H9 (cell line): Measurements from ENCODE around the gene NPAS3. TPM values are rescaled to one million over a fixed set of nuclear protein-coding genes. Genes with fewer than 3 reads are reported as not detected.

Experiments used
- DNase-seq: peaks from one replicate; pipeline ENCODE4 v3.0.0-alpha.2; 2017
- H2AFZ ChIP-seq: one replicate; pipeline ENCODE4 v1.6.1; 2013; ENCODE audit warnings: mild to moderate bottlenecking, low read length, control low read depth, moderate library complexity
- H2AK5ac ChIP-seq: 2 replicates; pipeline ENCODE4 v1.6.1; 2013; ENCODE audit warnings: low read length, control low read depth, mixed read lengths; ENCODE audit not compliant: insufficient read length
- H2BK120ac ChIP-seq: one replicate; pipeline ENCODE4 v1.6.1; 2013; ENCODE audit warnings: low read depth, mild to moderate bottlenecking, low read length, control low read depth, inconsistent platforms; ENCODE audit not compliant: poor library complexity, severe bottlenecking
- H2BK12ac ChIP-seq: 2 replicates; pipeline ENCODE4 v1.6.1; 2013; ENCODE audit warnings: low read length, control low read depth, mixed read lengths, low read depth; ENCODE audit not compliant: insufficient read length
- H2BK15ac ChIP-seq: 2 replicates; pipeline ENCODE4 v1.6.1; 2013; ENCODE audit warnings: low read depth, low read length, control low read depth
- H2BK20ac ChIP-seq: one replicate; pipeline ENCODE4 v1.6.1; 2013; ENCODE audit warnings: low read depth, mild to moderate bottlenecking, low read length, control low read depth, inconsistent platforms; ENCODE audit not compliant: poor library complexity, severe bottlenecking
- H2BK5ac ChIP-seq: 2 replicates; pipeline ENCODE4 v1.6.1; 2013; ENCODE audit warnings: low read length, control low read depth, mixed read lengths; ENCODE audit not compliant: insufficient read length
- H3K14ac ChIP-seq: 2 replicates; pipeline ENCODE4 v1.6.1; 2013; ENCODE audit warnings: low read length, control low read depth; ENCODE audit not compliant: insufficient read depth
- H3K18ac ChIP-seq: 2 replicates; pipeline ENCODE4 v1.6.1; 2013; ENCODE audit warnings: low read depth, mild to moderate bottlenecking, mixed read lengths, low read length, control low read depth; ENCODE audit not compliant: insufficient read length
- H3K23ac ChIP-seq: 2 replicates; pipeline ENCODE4 v1.6.1; 2013; ENCODE audit warnings: low read length, control low read depth, mixed read lengths, low read depth; ENCODE audit not compliant: insufficient read length
- H3K23me2 ChIP-seq: 2 replicates; pipeline ENCODE4 v1.6.1; 2013; ENCODE audit warnings: low read depth, mild to moderate bottlenecking, mixed read lengths, low read length, control low read depth; ENCODE audit not compliant: insufficient read length, poor library complexity, severe bottlenecking
- H3K27ac ChIP-seq: 2 replicates; pipeline ENCODE4 v1.5.1; 2013; ENCODE audit warnings: low read length, control low read depth, mixed read lengths, low read depth; ENCODE audit not compliant: insufficient read length
- H3K27me3 ChIP-seq: 2 replicates; pipeline ENCODE4 v1.6.1; 2013; ENCODE audit warnings: low read length, control low read depth, inconsistent platforms; ENCODE audit not compliant: insufficient read depth
- H3K4ac ChIP-seq: 2 replicates; pipeline ENCODE4 v1.6.1; 2013; ENCODE audit warnings: low read depth, mild to moderate bottlenecking, control low read depth, inconsistent platforms, low read length, moderate library complexity
- H3K4me1 ChIP-seq: 2 replicates; pipeline ENCODE4 v1.6.1; 2013; ENCODE audit warnings: low read length, control low read depth, inconsistent platforms; ENCODE audit not compliant: insufficient read depth
- H3K4me2 ChIP-seq: 2 replicates; pipeline ENCODE4 v1.6.1; 2013; ENCODE audit warnings: low read length, control low read depth, mixed read lengths; ENCODE audit not compliant: insufficient read length, insufficient read depth
- H3K56ac ChIP-seq: 2 replicates; pipeline ENCODE4 v1.6.1; 2013; ENCODE audit warnings: low read depth, mild to moderate bottlenecking, mixed read lengths, low read length, control low read depth; ENCODE audit not compliant: insufficient read length
- H3K79me1 ChIP-seq: 2 replicates; pipeline ENCODE4 v1.6.1; 2013; ENCODE audit warnings: low read depth, mild to moderate bottlenecking, moderate library complexity, low read length, control low read depth, inconsistent platforms; ENCODE audit not compliant: insufficient read depth, poor library complexity, severe bottlenecking
- H3K79me2 ChIP-seq: 2 replicates; pipeline ENCODE4 v1.6.1; 2013; ENCODE audit warnings: low read length, control low read depth, inconsistent platforms; ENCODE audit not compliant: insufficient read depth
- H3K9ac ChIP-seq: 2 replicates; pipeline ENCODE4 v1.6.1; 2013; ENCODE audit warnings: low read length, control low read depth, mixed read lengths; ENCODE audit not compliant: insufficient read length; ENCODE audit errors: extremely low read depth
- H3K9me3 ChIP-seq: one replicate; pipeline ENCODE4 v1.6.1; 2013; ENCODE audit warnings: low read depth, low read length, inconsistent platforms; ENCODE audit not compliant: control insufficient read depth
- H3T11ph ChIP-seq: one replicate; pipeline ENCODE4 v1.6.1; 2013; ENCODE audit warnings: mild to moderate bottlenecking, low read length, control low read depth, inconsistent platforms
- H4K20me1 ChIP-seq: one replicate; pipeline ENCODE4 v1.6.1; 2013; ENCODE audit not compliant: control insufficient read depth, insufficient read length, insufficient read depth
- H4K5ac ChIP-seq: 2 replicates; pipeline ENCODE4 v1.6.1; 2013; ENCODE audit warnings: low read depth, mild to moderate bottlenecking, mixed read lengths, low read length, control low read depth; ENCODE audit not compliant: insufficient read length
- H4K8ac ChIP-seq: replicated peaks from 2 replicates; pipeline ENCODE4 v1.6.1; 2013; ENCODE audit warnings: low read length, control low read depth, mixed read lengths, low read depth; ENCODE audit not compliant: insufficient read length
- H4K91ac ChIP-seq: 2 replicates; pipeline ENCODE4 v1.6.1; 2013; ENCODE audit warnings: low read depth, mild to moderate bottlenecking, moderate library complexity, mixed read lengths, low read length, control low read depth; ENCODE audit not compliant: insufficient read length
- H3K27ac Mint-ChIP-seq, 3 experiments: 2 replicates in 2 of 3; 3 replicates in 1 of 3; pipeline ENCODE4 v1.8.0; 2020 to 2021; ENCODE audit warnings: mixed read lengths in 3 of 3, mild to moderate bottlenecking in 1 of 3, moderate library complexity in 1 of 3
- H3K27me3 Mint-ChIP-seq: 2 replicates; pipeline ENCODE4 v1.8.0; 2021; ENCODE audit warnings: low read depth, mild to moderate bottlenecking, moderate library complexity, mixed read lengths
- H3K36me3 Mint-ChIP-seq, 3 experiments: 2 replicates in 2 of 3; 3 replicates in 1 of 3; pipeline ENCODE4 v1.8.0; 2020 to 2021; ENCODE audit warnings: low read depth in 3 of 3, mixed read lengths in 3 of 3; ENCODE audit not compliant: insufficient read depth in 1 of 3
- H3K4me1 Mint-ChIP-seq, 2 experiments: 2 replicates each; pipeline ENCODE4 v1.8.0; 2020; ENCODE audit warnings: mixed read lengths in 2 of 2
- H3K4me3 Mint-ChIP-seq, 2 experiments: 2 replicates in 1 of 2; 3 replicates in 1 of 2; pipeline ENCODE4 v1.8.0; 2020 to 2021; ENCODE audit warnings: mild to moderate bottlenecking in 2 of 2, mixed read lengths in 2 of 2, moderate library complexity in 1 of 2
- H3K9me3 Mint-ChIP-seq, 2 experiments: 2 replicates in 1 of 2; 3 replicates in 1 of 2; pipeline ENCODE4 v1.8.0; 2020; ENCODE audit warnings: mild to moderate bottlenecking in 2 of 2, mixed read lengths in 2 of 2, moderate library complexity in 1 of 2
- CTCF ChIP-seq: fragments of 200-600 bp; sonication (generic); conservative IDR thresholded peaks from 3 replicates; pipeline ENCODE4 v1.8.0; 2021; ENCODE audit warnings: antibody characterized with exemption, mild to moderate bottlenecking
- WGBS: extraction: QIAGEN DNeasy Blood & Tissue Kit; methylation state at CpG from one replicate; pipeline ENCODE4 v1.1.7; 2013; ENCODE audit warnings: missing lambda C conversion rate, low lambda C conversion rate, mixed read lengths; ENCODE audit not compliant: insufficient read length; ENCODE audit errors: extremely low coverage; 5-methylcytosine and 5-hydroxymethylcytosine counted together
- total RNA-seq: library from RNA; stranded (reverse); gene quantifications from 2 replicates; pipeline ENCODE4 v1.2.1, GENCODE V29; 2021

Gene NPAS3
- total RNA-seq, 1 experiment from 2014 or later = 0.17 TPM

DNA sequence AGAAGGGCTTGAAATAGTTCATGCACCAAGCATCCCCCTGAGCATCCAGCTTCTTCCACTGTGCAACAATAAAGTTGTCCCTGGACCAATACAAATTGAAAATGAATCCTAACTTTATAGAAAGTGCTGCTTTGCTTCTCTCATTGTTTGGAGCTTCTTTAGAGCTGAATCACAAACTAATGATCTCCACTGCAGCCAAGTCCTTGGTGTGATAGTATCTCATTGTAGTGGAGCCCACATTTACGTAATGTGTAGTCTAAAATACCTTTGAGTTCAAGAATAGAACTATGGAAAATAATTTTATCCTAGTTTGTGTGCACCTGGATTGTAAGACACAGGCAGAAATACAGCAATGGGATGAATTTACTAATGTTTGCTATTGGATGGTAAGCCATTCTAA lies 692.3 kb downstream of the NPAS3 start:
- Histone ChIP-seq H3K27ac (no peak overlapping the region), H3K9ac (no peak overlapping the region), H4K5ac (no peak overlapping the region), H4K8ac (no peak overlapping the region), H3T11ph (no peak overlapping the region), H3K56ac (no peak overlapping the region), H4K20me1 (no peaks in the 10 kb centered on the region), H3K18ac (no peak overlapping the region), H3K4me2 (no peak overlapping the region), H3K9me3 (no peaks in the 10 kb centered on the region), H2AK5ac (no peak overlapping the region), H4K91ac (no peak overlapping the region), H2BK120ac (no peak overlapping the region), H2BK15ac (no peak overlapping the region), H2AFZ (no peak overlapping the region), H2BK12ac (no peak overlapping the region), H2BK5ac (no peak overlapping the region), H2BK20ac (no peak overlapping the region), H3K4ac (no peak overlapping the region), H3K79me2 (no peaks in the 10 kb centered on the region), H3K23ac (no peak overlapping the region), H3K79me1 (no peaks in the 10 kb centered on the region), H3K27me3 (no peaks in the 10 kb centered on the region), H3K14ac (no peak overlapping the region), H3K4me1 (no peaks in the 10 kb centered on the region), H3K23me2 (no peaks in the 10 kb centered on the region)
- TF ChIP-seq CTCF = no peak
- no peaks in the 10 kb centered on the region for H3K9me3 Mint-ChIP-seq
- no peaks in the 10 kb centered on the region for H3K36me3 Mint-ChIP-seq
- H3K4me3 Mint-ChIP-seq = no peak overlapping the region
- peaks cover 11 to 14% of the 10 kb centered on the region in 2 experiments for H3K4me1 Mint-ChIP-seq
- no peak overlapping the region for H3K27ac Mint-ChIP-seq
- no peak for DNase-seq
- no CpG with 5 or more reads among the region's 1 CpG for WGBS
- H3K27me3 Mint-ChIP-seq = no peaks in the 10 kb centered on the region; the same call in 1 of the 2 replicates
